Breast epithelium (tissue), 3 donors: ENCODE data around the gene SKIC2.

Experiments used
- POLR2A ChIP-seq: fragments of 450-650 bp; IDR thresholded peaks from one replicate; pipeline ENCODE4 v1.6.1; 2016; ENCODE audit warnings: antibody characterized with exemption, mild to moderate bottlenecking, moderate library complexity
- POLR2AphosphoS5 ChIP-seq, 3 donors: sonication (generic); formaldehyde crosslinking; IDR thresholded peaks; one replicate each; pipeline ENCODE4 v1.6.1; 2017; ENCODE audit warnings: antibody characterized with exemption in 3 of 3
- TF ChIP-seq, protein P1 (sequence below), 3 donors: fragments of 450-650 bp; IDR thresholded peaks; one replicate each; pipeline ENCODE4 v1.5.1; 2016 to 2017; ENCODE audit warnings: antibody characterized with exemption in 3 of 3, mild to moderate bottlenecking in 3 of 3, moderate library complexity in 3 of 3

DNA sequence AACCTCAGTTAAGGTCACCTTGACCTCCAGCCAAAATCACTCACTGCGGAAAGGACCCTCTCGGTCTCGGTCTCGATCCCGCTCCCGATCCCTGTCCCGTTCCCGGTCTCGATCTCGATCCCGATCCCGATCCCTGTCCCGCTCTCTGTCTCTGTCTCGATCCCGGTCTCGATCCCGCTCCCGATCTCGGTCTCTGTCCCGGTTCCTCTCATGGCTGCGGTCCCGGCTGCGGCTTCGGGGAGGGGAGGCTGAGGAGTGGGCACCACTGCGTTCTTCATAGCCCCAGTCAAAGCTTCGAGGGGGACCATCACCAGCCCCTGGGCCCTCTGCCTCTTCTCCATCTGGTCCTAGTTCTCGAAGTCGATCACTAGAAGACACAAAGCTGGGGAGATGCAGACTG lies 4.5 kb upstream of the SKIC2 start:
- TF ChIP-seq, protein P1, sequence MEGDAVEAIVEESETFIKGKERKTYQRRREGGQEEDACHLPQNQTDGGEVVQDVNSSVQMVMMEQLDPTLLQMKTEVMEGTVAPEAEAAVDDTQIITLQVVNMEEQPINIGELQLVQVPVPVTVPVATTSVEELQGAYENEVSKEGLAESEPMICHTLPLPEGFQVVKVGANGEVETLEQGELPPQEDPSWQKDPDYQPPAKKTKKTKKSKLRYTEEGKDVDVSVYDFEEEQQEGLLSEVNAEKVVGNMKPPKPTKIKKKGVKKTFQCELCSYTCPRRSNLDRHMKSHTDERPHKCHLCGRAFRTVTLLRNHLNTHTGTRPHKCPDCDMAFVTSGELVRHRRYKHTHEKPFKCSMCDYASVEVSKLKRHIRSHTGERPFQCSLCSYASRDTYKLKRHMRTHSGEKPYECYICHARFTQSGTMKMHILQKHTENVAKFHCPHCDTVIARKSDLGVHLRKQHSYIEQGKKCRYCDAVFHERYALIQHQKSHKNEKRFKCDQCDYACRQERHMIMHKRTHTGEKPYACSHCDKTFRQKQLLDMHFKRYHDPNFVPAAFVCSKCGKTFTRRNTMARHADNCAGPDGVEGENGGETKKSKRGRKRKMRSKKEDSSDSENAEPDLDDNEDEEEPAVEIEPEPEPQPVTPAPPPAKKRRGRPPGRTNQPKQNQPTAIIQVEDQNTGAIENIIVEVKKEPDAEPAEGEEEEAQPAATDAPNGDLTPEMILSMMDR (IDR thresholded peaks at IDR 0.05): no peak
- TF ChIP-seq POLR2A: no peak
- TF ChIP-seq POLR2AphosphoS5 (IDR thresholded peaks at IDR 0.05): no peak
